GM12872 (cell line): ENCODE measurements around the gene EIF2S2.

Source experiments
- CTCF ChIP-seq: IDR thresholded peaks from 3 replicates; pipeline ENCODE4 v1.5.1; 2011; ENCODE audit warnings: low read depth, mild to moderate bottlenecking, low read length, moderate library complexity; ENCODE audit not compliant: insufficient read depth

Gene EIF2S2

GRCh38 chr20:34095825-34096224 lies 16.2 kb downstream of the EIF2S2 start:
- TF ChIP-seq CTCF = no peak

GRCh38 chr20:34093895-34094294 lies 18.1 kb downstream of the EIF2S2 start:
- TF ChIP-seq CTCF = no peak

- no peak for TF ChIP-seq CTCF
Observed at GRCh38 chr20:34091637-34092200, 20.3 kb downstream of the EIF2S2 start.

- no peak for TF ChIP-seq CTCF
Observed at GRCh38 chr20:34090645-34091044, 21.4 kb downstream of the EIF2S2 start.

- no peak for TF ChIP-seq CTCF
Observed at GRCh38 chr20:34089655-34090345, 22.2 kb downstream of the EIF2S2 start.

GRCh38 chr20:34089175-34089479 lies 22.9 kb downstream of the EIF2S2 start:
- TF ChIP-seq CTCF = no peak

- no peak for TF ChIP-seq CTCF
Observed at GRCh38 chr20:34088305-34089174, 23.5 kb downstream of the EIF2S2 start.
